Kidney (tissue), 14 donors: Measurements from ENCODE around the gene MINDY4. TPM values are rescaled to one million over a fixed set of nuclear protein-coding genes. Genes with fewer than 3 reads are reported as not detected.

Source experiments
- DNase-seq, 5 donors: peaks; one replicate each; pipeline ENCODE4 v3.0.0-alpha.2; 2013 to 2020
- FAIRE-seq: peaks from 2 replicates; lab custom pipeline; 2012; peaks lifted over from hg19 to GRCh38; lab: Jason Lieb, UNC
- H3K27ac ChIP-seq, 2 donors: one replicate each; pipeline ENCODE4 v1.7.0; 2013; ENCODE audit warnings: low read depth in 2 of 2, low read length in 2 of 2, inconsistent platforms in 1 of 2
- H3K27me3 ChIP-seq: one replicate; pipeline ENCODE4 v1.7.1; 2013; ENCODE audit warnings: low read length, inconsistent platforms; ENCODE audit not compliant: control insufficient read depth, insufficient read depth
- H3K36me3 ChIP-seq, 3 donors: one replicate each; pipeline versions ENCODE4 v1.7.0 to v1.7.1; 2013; ENCODE audit warnings: low read length in 3 of 3, control low read depth in 1 of 3, inconsistent platforms in 1 of 3; ENCODE audit not compliant: insufficient read depth in 3 of 3, control insufficient read depth in 2 of 3
- H3K4me1 ChIP-seq, 3 donors: one replicate each; pipeline versions ENCODE4 v1.7.0 to v1.7.1; 2013; ENCODE audit warnings: low read length in 3 of 3, inconsistent platforms in 1 of 3, low read depth in 1 of 3; ENCODE audit not compliant: control insufficient read depth in 2 of 3, insufficient read depth in 2 of 3
- H3K4me3 ChIP-seq, 3 donors: one replicate each; pipeline versions ENCODE4 v1.7.0 to v1.8.1; 2013; ENCODE audit warnings: low read length in 3 of 3, control low read depth in 1 of 3, inconsistent platforms in 1 of 3
- H3K9ac ChIP-seq, 3 donors: one replicate each; pipeline versions ENCODE4 v1.7.0 to v1.7.1; 2013; ENCODE audit warnings: low read length in 3 of 3, control low read depth in 1 of 3, inconsistent platforms in 1 of 3
- H3K9me3 ChIP-seq, 3 donors: one replicate each; pipeline versions ENCODE4 v1.7.0 to v1.7.1; 2013; ENCODE audit warnings: low read length in 3 of 3, control low read depth in 1 of 3, inconsistent platforms in 1 of 3; ENCODE audit not compliant: control insufficient read depth in 2 of 3, insufficient read depth in 1 of 3
- intact Hi-C: fragments of 100-400 bp; cut with DNase I; formaldehyde crosslinking; loops from one replicate; pipeline ENCODE4 v1.11.1; 2022
- polyA plus RNA-seq: library from polyadenylated mRNA; stranded (reverse); fragments of 350-450 nt; fragmentation: Illumina TruSeq; extraction: RNeasy Lipid Tissue Mini Kit (QIAGEN cat#74804); gene quantifications from one replicate; pipeline ENCODE4 v1.2.3, GENCODE V29; 2014; ENCODE audit warnings: low read depth, low replicate concordance; ENCODE audit not compliant: insufficient read depth
- total RNA-seq: library from RNA; stranded (reverse); fragmentation: NEBNext Ultra II Directional; extraction: Animal tissue kit (Norgen Biotek cat#: 25700); gene quantifications from one replicate; pipeline ENCODE4 v1.2.1, GENCODE V29; 2021
- TF ChIP-seq, protein P1 (sequence below): IDR thresholded peaks from 3 replicates; pipeline ENCODE4 v1.5.1; 2012; ENCODE audit warnings: mild to moderate bottlenecking, moderate library complexity, borderline replicate concordance; ENCODE audit not compliant: insufficient read depth; ENCODE audit errors: extremely low read depth
- donor health status: control.
- donor health status: control.
- donor health status: control.
- donor health status: control.
- donor health status: control.
- donor health status: DM: yes; HTN: yes; CAD: no.
- donor health status: Normal renal cell carcinoma (clear cell type).

The MINDY4 gene
- total and polyA plus RNA-seq, 2 donors from 2014 or later = 5.3 to 15.3 TPM

DNA sequence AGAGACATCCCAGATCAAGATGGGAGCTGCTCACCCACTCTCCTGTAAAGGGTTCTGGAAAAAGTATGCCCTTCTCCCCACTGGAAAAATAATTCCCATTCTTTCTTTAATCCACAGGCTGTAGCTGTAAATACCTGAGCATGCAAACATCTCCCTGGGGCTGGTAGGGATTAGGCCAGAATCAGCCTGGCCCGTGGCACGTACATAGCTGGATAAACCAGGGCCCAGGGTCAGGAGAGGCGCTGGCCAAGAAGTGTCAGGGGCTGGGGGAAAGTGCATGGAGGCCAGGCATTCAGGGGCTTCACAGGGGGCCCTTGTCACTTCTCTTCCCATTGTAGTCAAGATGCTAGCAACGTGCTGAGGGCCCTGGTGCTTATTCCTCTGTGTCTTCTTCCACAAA is 109.7 kb downstream of the MINDY4 start:
- H3K36me3 ChIP-seq = no peaks in the 10 kb centered on the region
- TF ChIP-seq, protein P1, sequence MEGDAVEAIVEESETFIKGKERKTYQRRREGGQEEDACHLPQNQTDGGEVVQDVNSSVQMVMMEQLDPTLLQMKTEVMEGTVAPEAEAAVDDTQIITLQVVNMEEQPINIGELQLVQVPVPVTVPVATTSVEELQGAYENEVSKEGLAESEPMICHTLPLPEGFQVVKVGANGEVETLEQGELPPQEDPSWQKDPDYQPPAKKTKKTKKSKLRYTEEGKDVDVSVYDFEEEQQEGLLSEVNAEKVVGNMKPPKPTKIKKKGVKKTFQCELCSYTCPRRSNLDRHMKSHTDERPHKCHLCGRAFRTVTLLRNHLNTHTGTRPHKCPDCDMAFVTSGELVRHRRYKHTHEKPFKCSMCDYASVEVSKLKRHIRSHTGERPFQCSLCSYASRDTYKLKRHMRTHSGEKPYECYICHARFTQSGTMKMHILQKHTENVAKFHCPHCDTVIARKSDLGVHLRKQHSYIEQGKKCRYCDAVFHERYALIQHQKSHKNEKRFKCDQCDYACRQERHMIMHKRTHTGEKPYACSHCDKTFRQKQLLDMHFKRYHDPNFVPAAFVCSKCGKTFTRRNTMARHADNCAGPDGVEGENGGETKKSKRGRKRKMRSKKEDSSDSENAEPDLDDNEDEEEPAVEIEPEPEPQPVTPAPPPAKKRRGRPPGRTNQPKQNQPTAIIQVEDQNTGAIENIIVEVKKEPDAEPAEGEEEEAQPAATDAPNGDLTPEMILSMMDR = no peak
- no peak for DNase-seq
- H3K4me3 ChIP-seq = no peak overlapping the region
- intact Hi-C loops = no loop called here
- no peak overlapping the region for H3K9ac ChIP-seq
- no peaks in the 10 kb centered on the region for H3K27me3 ChIP-seq
- H3K4me1 ChIP-seq = no peaks in the 10 kb centered on the region
- FAIRE-seq = no peak
- H3K9me3 ChIP-seq = no peaks in the 10 kb centered on the region
- no peak overlapping the region for H3K27ac ChIP-seq

GRCh38 chr7:30881448-30881847 is 110.2 kb downstream of the MINDY4 start:
- Histone ChIP-seq H3K4me3 (no peak overlapping the region), H3K4me1 (peaks cover 0 to under 1% (median 0%) of the 10 kb centered on the region in 3 donors), H3K9me3 (no peaks in the 10 kb centered on the region), H3K9ac (no peak overlapping the region), H3K27me3 (no peaks in the 10 kb centered on the region), H3K36me3 (no peaks in the 10 kb centered on the region), H3K27ac (no peak overlapping the region)
- intact Hi-C loops = no loop called here
- DNase-seq = no peak
- TF ChIP-seq, protein P1 = no peak
- no peak for FAIRE-seq

DNA sequence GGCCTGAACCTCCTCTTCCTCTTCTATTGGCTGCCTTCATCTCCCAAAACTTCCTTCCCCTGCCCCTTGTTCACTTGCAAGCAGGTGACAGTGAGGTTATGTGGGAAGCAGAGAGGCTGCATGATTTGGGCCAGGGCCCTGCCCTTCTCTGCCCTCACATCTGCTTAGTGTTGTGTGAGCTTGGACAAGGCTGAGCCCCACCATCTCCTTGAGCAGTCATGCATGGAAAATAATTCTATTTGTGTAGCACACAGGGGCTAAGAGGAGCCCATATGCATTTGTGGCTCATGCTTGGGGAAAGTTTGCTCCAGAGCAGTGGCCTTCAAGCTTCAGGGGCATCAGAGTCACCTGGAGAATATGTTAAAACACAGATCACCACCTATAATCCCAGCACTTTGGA is 113.7 kb downstream of the MINDY4 start:
- FAIRE-seq (no peak), DNase-seq (no peak)
- Histone ChIP-seq H3K27ac (no peak overlapping the region), H3K4me3 (no peak overlapping the region), H3K4me1 (peaks cover 0 to 6% (median 2%) of the 10 kb centered on the region in 3 donors), H3K36me3 (peaks cover 0 to 1% (median 0%) of the 10 kb centered on the region in 3 donors), H3K27me3 (no peaks in the 10 kb centered on the region), H3K9me3 (no peaks in the 10 kb centered on the region), H3K9ac (no peak overlapping the region)
- intact Hi-C loops = no loop called here
- TF ChIP-seq, protein P1 = no peak

- no peaks in the 10 kb centered on the region for H3K27me3 ChIP-seq
- no peak for FAIRE-seq
- H3K36me3 ChIP-seq = peaks cover 0 to 3% (median 0%) of the 10 kb centered on the region in 3 donors
- peak in 3 of 5 donors; percentile 45 to 69 (median 62) for DNase-seq
- peaks cover 0 to 6% (median 2%) of the 10 kb centered on the region in 3 donors for H3K4me1 ChIP-seq
- no peak overlapping the region for H3K4me3 ChIP-seq
- H3K9me3 ChIP-seq = no peaks in the 10 kb centered on the region
- TF ChIP-seq, protein P1 = no peak
- intact Hi-C loops = no loop called here
- no peak overlapping the region for H3K9ac ChIP-seq
- no peak overlapping the region for H3K27ac ChIP-seq
Observed at GRCh38 chr7:30886608-30887011, 115.4 kb downstream of the MINDY4 start.
